Measurements from ENCODE around the gene COL21A1. TPM values are rescaled to one million over a fixed set of nuclear protein-coding genes. Genes with fewer than 3 reads are reported as not detected.

COL21A1 gene
- total RNA-seq, 4 donors from 2014 or later: 5.3 to 47.1 (median 15.6) TPM

DNA sequence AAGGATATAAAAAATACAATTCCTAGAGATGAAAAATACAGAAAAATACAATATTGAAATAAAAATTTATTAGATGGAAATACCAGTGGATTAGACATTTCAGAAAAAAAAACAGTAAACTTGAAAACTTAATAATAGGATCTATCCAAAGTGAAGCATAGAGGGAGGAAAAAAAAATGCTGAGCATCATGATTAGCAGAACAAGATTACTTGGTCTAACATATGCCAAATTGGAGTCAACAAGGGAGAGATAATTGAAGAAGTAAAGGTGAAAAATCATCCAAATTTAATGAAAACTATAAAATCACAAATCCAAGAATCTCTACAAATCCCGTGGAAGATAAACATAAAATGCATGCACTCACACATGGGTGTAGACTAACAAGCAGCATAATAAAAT is 205.8 kb downstream of the COL21A1 start:
- no peaks in the 10 kb centered on the region for H3K36me3 ChIP-seq
- peaks cover 0 to 5% (median 0%) of the 10 kb centered on the region in 3 donors for H3K4me1 ChIP-seq
- 58 to 100% methylated on average over 1 of the region's 1 CpG for WGBS, 2 donors (ENCODE audit: low coverage in 1 of 2)
- TF ChIP-seq POLR2AphosphoS5 (IDR thresholded peaks at IDR 0.05): no peak
- TF ChIP-seq, protein P1, sequence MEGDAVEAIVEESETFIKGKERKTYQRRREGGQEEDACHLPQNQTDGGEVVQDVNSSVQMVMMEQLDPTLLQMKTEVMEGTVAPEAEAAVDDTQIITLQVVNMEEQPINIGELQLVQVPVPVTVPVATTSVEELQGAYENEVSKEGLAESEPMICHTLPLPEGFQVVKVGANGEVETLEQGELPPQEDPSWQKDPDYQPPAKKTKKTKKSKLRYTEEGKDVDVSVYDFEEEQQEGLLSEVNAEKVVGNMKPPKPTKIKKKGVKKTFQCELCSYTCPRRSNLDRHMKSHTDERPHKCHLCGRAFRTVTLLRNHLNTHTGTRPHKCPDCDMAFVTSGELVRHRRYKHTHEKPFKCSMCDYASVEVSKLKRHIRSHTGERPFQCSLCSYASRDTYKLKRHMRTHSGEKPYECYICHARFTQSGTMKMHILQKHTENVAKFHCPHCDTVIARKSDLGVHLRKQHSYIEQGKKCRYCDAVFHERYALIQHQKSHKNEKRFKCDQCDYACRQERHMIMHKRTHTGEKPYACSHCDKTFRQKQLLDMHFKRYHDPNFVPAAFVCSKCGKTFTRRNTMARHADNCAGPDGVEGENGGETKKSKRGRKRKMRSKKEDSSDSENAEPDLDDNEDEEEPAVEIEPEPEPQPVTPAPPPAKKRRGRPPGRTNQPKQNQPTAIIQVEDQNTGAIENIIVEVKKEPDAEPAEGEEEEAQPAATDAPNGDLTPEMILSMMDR (IDR thresholded peaks at IDR 0.05): no peak
- TF ChIP-seq EP300 (IDR thresholded peaks at IDR 0.05): no peak
- no peak for TF ChIP-seq POLR2A (IDR thresholded peaks at IDR 0.05)
- H3K27me3 ChIP-seq: no peaks in the 10 kb centered on the region
- ATAC-seq: no peak
- no peak overlapping the region for H3K27ac ChIP-seq
- H3K9me3 ChIP-seq: no peaks in the 10 kb centered on the region
- H3K4me3 ChIP-seq: no peak overlapping the region

DNA sequence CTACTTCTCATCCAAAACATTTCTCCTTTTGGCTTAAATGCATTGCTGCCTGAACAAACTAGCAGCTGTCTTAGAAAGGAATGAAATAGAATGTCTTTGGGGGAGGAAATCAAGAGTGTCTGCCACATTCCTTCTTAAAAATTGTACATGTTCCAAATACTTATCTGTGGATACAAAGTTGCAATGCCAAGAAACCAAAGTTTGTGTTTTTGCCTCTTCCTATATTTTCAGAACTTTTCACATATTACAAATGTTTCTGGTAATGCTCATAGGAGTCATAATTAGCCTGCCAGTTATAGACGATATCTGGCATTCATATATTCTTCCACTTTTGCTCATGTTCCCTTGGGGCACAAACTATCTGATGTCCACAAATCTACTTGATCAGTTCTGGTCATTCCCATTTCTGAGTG is 206.5 kb downstream of the COL21A1 start:
- Histone ChIP-seq H3K9me3 (no peaks in the 10 kb centered on the region), H3K27me3 (no peaks in the 10 kb centered on the region), H3K27ac (no peak overlapping the region), H3K36me3 (no peaks in the 10 kb centered on the region), H3K4me1 (peaks cover 0 to 5% (median 0%) of the 10 kb centered on the region in 3 donors), H3K4me3 (no peak overlapping the region)
- TF ChIP-seq EP300 (IDR thresholded peaks at IDR 0.05): no peak
- TF ChIP-seq, protein P1 (IDR thresholded peaks at IDR 0.05): no peak
- TF ChIP-seq POLR2A (IDR thresholded peaks at IDR 0.05): no peak
- no peak for TF ChIP-seq POLR2AphosphoS5 (IDR thresholded peaks at IDR 0.05)
- ATAC-seq: no peak
- WGBS, 2 donors (ENCODE audit: low coverage in 1 of 2): 25 to 54% methylated on average over 1 of the region's 1 CpG

DNA sequence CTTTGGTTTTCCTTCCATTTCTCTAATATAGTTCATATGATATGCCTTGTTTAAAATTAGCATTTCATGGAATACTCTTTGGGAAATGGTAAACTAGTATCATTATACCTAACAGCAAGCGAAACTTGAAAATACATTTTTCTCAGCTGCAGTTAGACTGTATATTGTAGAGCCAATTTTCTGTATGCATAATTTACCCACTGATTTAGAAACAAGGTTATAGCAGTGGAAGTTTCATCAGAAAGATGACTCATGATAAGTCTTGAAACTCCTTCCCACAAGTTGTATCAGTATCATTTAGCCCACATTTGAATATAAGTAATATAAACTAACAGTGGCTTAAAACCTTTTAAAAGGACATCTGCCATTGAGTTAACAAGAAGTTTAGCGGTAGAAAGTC is 207.2 kb downstream of the COL21A1 start:
- no peaks in the 10 kb centered on the region for H3K27me3 ChIP-seq
- H3K36me3 ChIP-seq: no peaks in the 10 kb centered on the region
- no peak overlapping the region for H3K27ac ChIP-seq
- H3K9me3 ChIP-seq: no peaks in the 10 kb centered on the region
- no peak overlapping the region for H3K4me3 ChIP-seq
- no peak for TF ChIP-seq EP300 (IDR thresholded peaks at IDR 0.05)
- TF ChIP-seq, protein P1 (IDR thresholded peaks at IDR 0.05): no peak
- TF ChIP-seq POLR2A (IDR thresholded peaks at IDR 0.05): no peak
- no peak for TF ChIP-seq POLR2AphosphoS5 (IDR thresholded peaks at IDR 0.05)
- 51 to 100% methylated on average over 2 of the region's 2 CpGs for WGBS, 2 donors (ENCODE audit: low coverage in 1 of 2)
- H3K4me1 ChIP-seq: peaks cover 0 to 5% (median 0%) of the 10 kb centered on the region in 3 donors
- no peak for ATAC-seq

DNA sequence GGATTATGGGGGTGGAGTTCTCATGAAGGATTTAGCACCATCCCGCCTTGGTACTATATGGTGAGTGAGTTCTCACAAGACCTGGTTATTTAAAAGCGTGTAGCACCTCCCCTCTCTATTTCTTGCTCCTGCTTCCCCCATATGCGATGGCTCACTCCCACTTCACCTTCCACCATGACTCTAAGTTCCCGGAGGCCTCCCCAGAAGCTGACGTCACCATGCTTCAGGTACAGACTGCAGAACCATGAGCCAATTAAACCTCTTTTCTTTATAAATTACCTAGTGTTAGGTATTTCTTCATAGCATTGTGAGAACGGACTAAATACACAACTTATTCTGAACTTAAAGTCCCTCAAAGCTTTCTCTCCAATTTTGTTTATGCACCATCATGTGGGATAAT is 208.6 kb downstream of the COL21A1 start:
- Histone ChIP-seq H3K9me3 (no peaks in the 10 kb centered on the region), H3K4me1 (peaks cover 0 to 5% (median 0%) of the 10 kb centered on the region in 3 donors), H3K27me3 (no peaks in the 10 kb centered on the region), H3K4me3 (no peak overlapping the region), H3K36me3 (no peaks in the 10 kb centered on the region), H3K27ac (no peak overlapping the region)
- WGBS, 2 donors (ENCODE audit: low coverage in 1 of 2): 97 to 100% methylated on average over 6 of the region's 6 CpGs
- no peak for TF ChIP-seq POLR2A (IDR thresholded peaks at IDR 0.05)
- ATAC-seq: no peak

DNA sequence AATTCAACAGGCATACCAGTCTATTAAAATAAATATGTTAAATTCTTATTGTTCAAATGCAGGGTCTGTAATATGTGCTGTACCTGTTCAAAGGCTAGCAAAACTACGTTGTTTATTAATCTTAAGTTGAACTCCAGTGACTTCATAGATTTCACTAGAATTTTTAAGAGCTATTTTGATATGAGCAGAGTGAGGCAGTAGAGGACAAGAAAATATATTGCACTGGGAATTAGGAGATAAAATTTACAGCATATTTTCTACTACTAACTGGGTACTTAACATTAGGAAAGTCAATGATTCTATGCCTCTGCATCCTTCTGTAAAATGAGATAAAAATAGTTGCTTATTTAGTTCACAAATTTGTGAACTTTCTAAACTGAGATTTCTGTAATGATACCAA is 209.8 kb downstream of the COL21A1 start:
- Histone ChIP-seq H3K9me3 (no peaks in the 10 kb centered on the region), H3K27ac (no peak overlapping the region), H3K36me3 (no peaks in the 10 kb centered on the region), H3K4me1 (peaks cover 0 to 5% (median 0%) of the 10 kb centered on the region in 3 donors), H3K27me3 (no peaks in the 10 kb centered on the region), H3K4me3 (no peak overlapping the region)
- ATAC-seq: no peak
- 8 to 18% methylated on average over 1 of the region's 1 CpG for WGBS, 2 donors (ENCODE audit: low coverage in 1 of 2)
- TF ChIP-seq POLR2AphosphoS5 (IDR thresholded peaks at IDR 0.05) (no peak), EP300 (IDR thresholded peaks at IDR 0.05) (no peak), POLR2A (IDR thresholded peaks at IDR 0.05) (no peak)
- TF ChIP-seq, protein P1 (IDR thresholded peaks at IDR 0.05): no peak

Measured in gastroesophageal sphincter (tissue), 4 donors.